Fibroblast of the aortic adventitia (primary cell): ENCODE results near the gene EXOC7. TPM values are rescaled to one million over a fixed set of nuclear protein-coding genes. Genes with fewer than 3 reads are reported as not detected.
A peak's percentile ranks its signal among the peaks of the same experiment; 100 is the strongest.
"Not testable (repeated sequence)": the region's sequence is repeated elsewhere in the genome, so short reads cannot be mapped to it uniquely, and the experiment has no call there.

Experiments used
- DNase-seq: peaks from one replicate; pipeline ENCODE4 v3.0.0-alpha.2; 2010; ENCODE audit warnings: low read depth
- H3K4me3 ChIP-seq: 2 replicates; pipeline ENCODE4 v1.5.1; 2011; ENCODE audit warnings: low read depth, mild to moderate bottlenecking, control low read depth, low read length, moderate library complexity
- CTCF ChIP-seq: IDR thresholded peaks from 2 replicates; pipeline ENCODE4 v1.5.1; 2011; ENCODE audit warnings: mild to moderate bottlenecking, low read length, control low read depth, inconsistent platforms; ENCODE audit not compliant: insufficient read depth
- total RNA-seq: library from RNA; depleted of rRNA; stranded (reverse); fragments of >200 nt; gene quantifications from 2 replicates; pipeline ENCODE4 v1.2.3, GENCODE V29; 2012; ENCODE audit warnings: low replicate concordance

The EXOC7 gene
- total RNA-seq, 1 donor = 88.5 TPM

- no peak for DNase-seq
- TF ChIP-seq CTCF = no peak
- no peak overlapping the region for H3K4me3 ChIP-seq
These were observed 22.8 kb downstream of the EXOC7 start for GRCh38 chr17:76080768-76081287.

GRCh38 chr17:76079956-76080767, 23.4 kb downstream of the EXOC7 start:
- peak; percentile 14 for TF ChIP-seq CTCF
- DNase-seq = no peak
- no peak overlapping the region for H3K4me3 ChIP-seq

DNA sequence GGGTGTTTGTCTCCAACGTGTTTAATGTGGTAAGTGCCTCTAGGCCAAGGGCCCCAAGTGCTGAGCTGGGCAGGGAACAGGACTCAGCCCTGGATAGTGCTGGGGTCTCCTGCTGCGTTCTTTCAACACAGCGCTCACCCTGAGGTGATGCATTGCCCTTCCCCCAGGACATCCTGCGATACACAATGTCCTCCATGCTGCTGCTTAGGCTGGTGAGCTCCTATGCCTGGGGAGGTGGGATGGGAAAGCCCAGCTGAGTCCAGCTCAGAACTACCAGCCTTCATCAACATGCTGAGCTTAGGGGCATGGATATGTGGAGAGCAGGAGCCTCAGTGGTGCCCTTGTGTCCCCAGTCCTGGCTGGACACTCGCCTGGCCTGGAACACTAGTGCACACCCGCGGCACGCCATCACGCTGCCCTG, 24.0 kb downstream of the EXOC7 start:
- TF ChIP-seq CTCF = no peak
- H3K4me3 ChIP-seq = no peak overlapping the region
- DNase-seq = no peak

GRCh38 chr17:76078860-76079534, 24.6 kb downstream of the EXOC7 start, which contains the start of gene ZACN:
Gene ZACN (plus strand): TSS chr17:76079182. CDS start chr17:76079265, 83 bp downstream.
- no peak for TF ChIP-seq CTCF
- no peak for DNase-seq

GRCh38 chr17:76078370-76078769, 25.2 kb downstream of the EXOC7 start:
- H3K4me3 ChIP-seq, DNase-seq: not testable (repeated sequence)

More at GRCh38 chr17:76078860-76079534, 24.6 kb downstream of the EXOC7 start, which contains the start of gene ZACN:
- no peak within 1 kb of the TSS for H3K4me3 ChIP-seq

DNA sequence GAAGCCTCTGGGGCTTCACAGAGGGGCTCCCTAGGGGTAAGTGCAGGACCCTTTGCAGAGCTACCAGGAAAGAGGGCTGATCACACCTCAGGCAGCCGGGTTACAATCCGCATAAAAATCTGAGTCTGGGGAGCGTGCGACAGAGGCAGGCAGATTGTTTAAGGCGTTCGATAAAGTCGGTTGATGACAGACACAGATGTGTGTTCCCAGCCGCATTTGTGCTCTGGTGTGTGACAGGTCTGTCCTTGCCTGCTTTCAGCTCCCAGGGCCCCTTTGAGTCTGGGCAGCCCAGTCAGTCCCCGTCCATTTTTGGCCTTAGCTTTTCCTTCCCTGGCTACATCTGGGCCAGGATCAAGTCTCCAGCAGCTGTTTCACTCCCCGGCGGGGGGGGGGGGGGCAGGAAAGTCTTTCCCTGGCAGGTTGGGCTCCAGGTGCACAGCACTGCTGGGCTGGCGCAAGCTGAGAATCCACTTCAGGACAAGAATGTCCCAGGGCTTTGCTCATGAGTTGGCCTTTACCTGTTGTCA, 25.9 kb downstream of the EXOC7 start:
- no peak overlapping the region for H3K4me3 ChIP-seq
- TF ChIP-seq CTCF = no peak
- no peak for DNase-seq
